ENCODE measurements around the gene SIX4. TPM values are rescaled to one million over a fixed set of nuclear protein-coding genes. Genes with fewer than 3 reads are reported as not detected.

Gene SIX4
- total and polyA plus RNA-seq, 10 of the 15 experiments (the other 5 are each of a cell fraction or from before 2014, with no cell fraction given) = 0.04 to 0.26 (median 0.06) TPM; not detected in 5

- ChIA-PET POLR2A (no interaction called here), SMC1A (ENCODE audit: uncharacterized antibody, unreplicated experiment) (interaction anchor here (1.3 kb wide), 1 partner anchor 17 kb away, joined by 4 read pairs; no protein-coding TSS in a partner anchor), CTCF (no interaction called here), RAD21 (ENCODE audit: unreplicated experiment) (no interaction called here)
- TF ChIP-seq SREBF2 (IDR thresholded peaks at IDR 0.05; ENCODE audit: low read length) (no peak), JUNB (IDR thresholded peaks at IDR 0.05) (no peak), ZNF622 (IDR thresholded peaks at IDR 0.05) (no peak)
- TF ChIP-seq, protein P1, sequence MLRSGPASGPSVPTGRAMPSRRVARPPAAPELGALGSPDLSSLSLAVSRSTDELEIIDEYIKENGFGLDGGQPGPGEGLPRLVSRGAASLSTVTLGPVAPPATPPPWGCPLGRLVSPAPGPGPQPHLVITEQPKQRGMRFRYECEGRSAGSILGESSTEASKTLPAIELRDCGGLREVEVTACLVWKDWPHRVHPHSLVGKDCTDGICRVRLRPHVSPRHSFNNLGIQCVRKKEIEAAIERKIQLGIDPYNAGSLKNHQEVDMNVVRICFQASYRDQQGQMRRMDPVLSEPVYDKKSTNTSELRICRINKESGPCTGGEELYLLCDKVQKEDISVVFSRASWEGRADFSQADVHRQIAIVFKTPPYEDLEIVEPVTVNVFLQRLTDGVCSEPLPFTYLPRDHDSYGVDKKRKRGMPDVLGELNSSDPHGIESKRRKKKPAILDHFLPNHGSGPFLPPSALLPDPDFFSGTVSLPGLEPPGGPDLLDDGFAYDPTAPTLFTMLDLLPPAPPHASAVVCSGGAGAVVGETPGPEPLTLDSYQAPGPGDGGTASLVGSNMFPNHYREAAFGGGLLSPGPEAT (IDR thresholded peaks at IDR 0.05; ENCODE audit: low read depth) = no peak
- FAIRE-seq = no peak
- H3K79me2 ChIP-seq (ENCODE audit: control insufficient read depth, insufficient read depth, low read length) = no peaks in the 10 kb centered on the region
- H3K27me3 ChIP-seq (replicated peaks in 1 of 2; ENCODE audit: control insufficient read depth in 2 of 2, insufficient read depth in 2 of 2, low read length in 1 of 2) = no peaks in the 10 kb centered on the region; a peak in 1 of 4 replicates
- in situ Hi-C loops (cut with MboI) (no loop called here), intact Hi-C loops (cut with micrococcal nuclease; ENCODE audit: unreplicated experiment) (no loop called here)
- no peaks in the 10 kb centered on the region for H3K4me1 ChIP-seq (ENCODE audit: control insufficient read depth, insufficient read depth, low read length)
- no TSS peak for BruUV-seq (replicated peaks)
- H3K4me3 ChIP-seq = no peak overlapping the region
- no peak overlapping the region for H3K27ac ChIP-seq (ENCODE audit: control insufficient read depth, insufficient read depth)
- DNase-seq (ENCODE audit: low read depth, low spot score) = no peak
- H3K9me3 ChIP-seq (replicated peaks; ENCODE audit: control insufficient read depth, insufficient read depth, low read length) = no peaks in the 10 kb centered on the region
- H3K4me2 ChIP-seq (ENCODE audit: control insufficient read depth, insufficient read depth) = no peak overlapping the region
- H4K20me1 ChIP-seq (ENCODE audit: control insufficient read depth, insufficient read depth) = no peaks in the 10 kb centered on the region
- no peak overlapping the region for H3K9ac ChIP-seq (ENCODE audit: control insufficient read depth, insufficient read depth, low read length)
- H2AFZ ChIP-seq (ENCODE audit: control insufficient read depth, low read depth, low read length) = no peak overlapping the region
- ATAC-seq = no peak
- no peaks in the 10 kb centered on the region for H3K36me3 ChIP-seq (ENCODE audit: control insufficient read depth in 2 of 2, insufficient read depth in 2 of 2, low read length in 1 of 2)
Measured at GRCh38 chr14:60710494-60710893, 13.7 kb downstream of the SIX4 start.

DNA sequence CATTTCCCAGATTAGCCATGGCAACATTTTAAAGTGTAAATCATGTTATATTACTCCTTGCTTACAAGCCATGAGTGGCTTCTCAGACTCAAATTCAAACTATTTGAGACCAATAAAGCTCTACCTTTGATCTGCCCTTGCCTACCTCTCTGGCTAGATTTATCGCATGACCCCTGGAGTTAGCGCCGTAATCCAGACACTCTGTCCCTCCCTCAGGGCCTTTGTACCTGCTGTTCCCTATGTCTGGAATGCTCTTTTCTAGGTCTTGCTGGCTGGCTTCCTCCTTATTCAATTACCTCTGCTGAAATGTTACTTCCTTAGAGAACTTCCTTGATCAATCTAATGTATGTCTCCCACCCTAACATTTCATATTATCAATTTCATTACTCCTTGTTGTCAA lies 16.3 kb downstream of the SIX4 start:
- Histone ChIP-seq H3K9ac (ENCODE audit: control insufficient read depth, insufficient read depth, low read length) (no peak overlapping the region), H3K9me3 (replicated peaks; ENCODE audit: control insufficient read depth, insufficient read depth, low read length) (no peaks in the 10 kb centered on the region), H3K79me2 (ENCODE audit: control insufficient read depth, insufficient read depth, low read length) (no peaks in the 10 kb centered on the region), H3K4me3 (no peak overlapping the region), H4K20me1 (ENCODE audit: control insufficient read depth, insufficient read depth) (no peaks in the 10 kb centered on the region), H3K36me3 (ENCODE audit: control insufficient read depth in 2 of 2, insufficient read depth in 2 of 2, low read length in 1 of 2) (no peaks in the 10 kb centered on the region), H3K4me1 (ENCODE audit: control insufficient read depth, insufficient read depth, low read length) (no peaks in the 10 kb centered on the region), H3K4me2 (ENCODE audit: control insufficient read depth, insufficient read depth) (no peak overlapping the region), H3K27me3 (replicated peaks in 1 of 2; ENCODE audit: control insufficient read depth in 2 of 2, insufficient read depth in 2 of 2, low read length in 1 of 2) (no peaks in the 10 kb centered on the region; a peak in 1 of 4 replicates), H2AFZ (ENCODE audit: control insufficient read depth, low read depth, low read length) (no peak overlapping the region), H3K27ac (ENCODE audit: control insufficient read depth, insufficient read depth) (no peak overlapping the region)
- CTCF ChIA-PET = no interaction called here
- POLR2A ChIA-PET = no interaction called here
- ATAC-seq (no peak), DNase-seq (ENCODE audit: low read depth, low spot score) (no peak), FAIRE-seq (no peak)
- RAD21 ChIA-PET (ENCODE audit: unreplicated experiment) = interaction anchor here (0.6 kb wide), 1 partner anchor 439 kb away, joined by 3 read pairs; no protein-coding TSS in a partner anchor
- BruUV-seq (replicated peaks) = no TSS peak
- SMC1A ChIA-PET (ENCODE audit: uncharacterized antibody, unreplicated experiment) = no interaction called here
- in situ Hi-C loops (cut with MboI) = no loop called here
- WGBS (ENCODE audit: insufficient coverage, insufficient replicate concordance, low lambda C conversion rate, missing lambda C conversion rate) = 94% methylated on average over 3 of the region's 3 CpGs
- intact Hi-C loops (cut with micrococcal nuclease; ENCODE audit: unreplicated experiment) = no loop called here
- no peak for TF ChIP-seq MTA2 (IDR thresholded peaks at IDR 0.05; ENCODE audit: low read depth)
- TF ChIP-seq BHLHE40 (IDR thresholded peaks at IDR 0.05; ENCODE audit: borderline replicate concordance in 1 of 2, low read depth in 2 of 2, low read length in 1 of 2) = no peak
- no peak for TF ChIP-seq MLLT1 (IDR thresholded peaks at IDR 0.05)
- TF ChIP-seq RBBP5 (conservative IDR thresholded peaks at IDR 0.05) = no peak
- TF ChIP-seq, protein P2, sequence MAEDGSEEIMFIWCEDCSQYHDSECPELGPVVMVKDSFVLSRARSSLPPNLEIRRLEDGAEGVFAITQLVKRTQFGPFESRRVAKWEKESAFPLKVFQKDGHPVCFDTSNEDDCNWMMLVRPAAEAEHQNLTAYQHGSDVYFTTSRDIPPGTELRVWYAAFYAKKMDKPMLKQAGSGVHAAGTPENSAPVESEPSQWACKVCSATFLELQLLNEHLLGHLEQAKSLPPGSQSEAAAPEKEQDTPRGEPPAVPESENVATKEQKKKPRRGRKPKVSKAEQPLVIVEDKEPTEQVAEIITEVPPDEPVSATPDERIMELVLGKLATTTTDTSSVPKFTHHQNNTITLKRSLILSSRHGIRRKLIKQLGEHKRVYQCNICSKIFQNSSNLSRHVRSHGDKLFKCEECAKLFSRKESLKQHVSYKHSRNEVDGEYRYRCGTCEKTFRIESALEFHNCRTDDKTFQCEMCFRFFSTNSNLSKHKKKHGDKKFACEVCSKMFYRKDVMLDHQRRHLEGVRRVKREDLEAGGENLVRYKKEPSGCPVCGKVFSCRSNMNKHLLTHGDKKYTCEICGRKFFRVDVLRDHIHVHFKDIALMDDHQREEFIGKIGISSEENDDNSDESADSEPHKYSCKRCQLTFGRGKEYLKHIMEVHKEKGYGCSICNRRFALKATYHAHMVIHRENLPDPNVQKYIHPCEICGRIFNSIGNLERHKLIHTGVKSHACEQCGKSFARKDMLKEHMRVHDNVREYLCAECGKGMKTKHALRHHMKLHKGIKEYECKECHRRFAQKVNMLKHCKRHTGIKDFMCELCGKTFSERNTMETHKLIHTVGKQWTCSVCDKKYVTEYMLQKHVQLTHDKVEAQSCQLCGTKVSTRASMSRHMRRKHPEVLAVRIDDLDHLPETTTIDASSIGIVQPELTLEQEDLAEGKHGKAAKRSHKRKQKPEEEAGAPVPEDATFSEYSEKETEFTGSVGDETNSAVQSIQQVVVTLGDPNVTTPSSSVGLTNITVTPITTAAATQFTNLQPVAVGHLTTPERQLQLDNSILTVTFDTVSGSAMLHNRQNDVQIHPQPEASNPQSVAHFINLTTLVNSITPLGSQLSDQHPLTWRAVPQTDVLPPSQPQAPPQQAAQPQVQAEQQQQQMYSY (CRISPR knock-in tag; IDR thresholded peaks at IDR 0.05) = no peak
- no peak for TF ChIP-seq SREBF2 (IDR thresholded peaks at IDR 0.05; ENCODE audit: low read length)
- TF ChIP-seq NFXL1 (IDR thresholded peaks at IDR 0.05; ENCODE audit: borderline replicate concordance) = no peak
- TF ChIP-seq HDAC6 (IDR thresholded peaks at IDR 0.05; ENCODE audit: unreplicated experiment) = no peak
- no peak for TF ChIP-seq TARDBP (IDR thresholded peaks at IDR 0.05; ENCODE audit: borderline replicate concordance)

Measured in GM12878 (cell line).